Hepatocyte (in vitro differentiated cells): ENCODE data around the gene TMEM30A.

Experiments used
- CTCF ChIP-seq: fragments of 200-600 bp; sonication (generic); IDR thresholded peaks from 2 replicates; pipeline ENCODE4 v1.5.1; 2016; ENCODE audit warnings: antibody characterized with exemption, mild to moderate bottlenecking; ENCODE audit not compliant: poor library complexity
- EZH2 ChIP-seq: fragments of 200-600 bp; sonication (generic); IDR thresholded peaks from 2 replicates; pipeline ENCODE4 v1.6.1; 2016; ENCODE audit warnings: antibody characterized with exemption, mild to moderate bottlenecking, borderline replicate concordance
- EZH2phosphoT487 ChIP-seq: fragments of 200-600 bp; sonication (generic); IDR thresholded peaks from one replicate; pipeline ENCODE4 v1.6.1; 2018; ENCODE audit warnings: antibody characterized with exemption, mild to moderate bottlenecking, low read depth, moderate library complexity; ENCODE audit not compliant: unreplicated experiment, severe bottlenecking

- no peak for TF ChIP-seq EZH2
- TF ChIP-seq CTCF, result no peak
- no peak for TF ChIP-seq EZH2phosphoT487
These were observed 23.8 kb upstream of the TMEM30A start for GRCh38 chr6:75308250-75308988.
